Heart left ventricle (tissue), 13 donors: Measurements from ENCODE around the gene MRPL55.

Experiments
- POLR2A ChIP-seq, 2 donors: fragments of 450-650 bp; IDR thresholded peaks; one replicate each; pipeline ENCODE4 v1.6.1; 2017; ENCODE audit warnings: antibody characterized with exemption in 2 of 2, mild to moderate bottlenecking in 2 of 2, moderate library complexity in 2 of 2
- TF ChIP-seq, protein P1 (sequence below), 12 donors: fragments of 200-600 bp; sonication (generic) in 4 of 12; IDR thresholded peaks; one replicate each; pipeline versions ENCODE4 v1.5.0 to v1.8.0; 2018 to 2022; ENCODE audit warnings: antibody characterized with exemption in 12 of 12, mild to moderate bottlenecking in 5 of 12
- donor health status: ischemic (EF 13 %, LVEDD 7.1; RV severe dilation, severe dysfunction).
- donor health status: DM: no; HTN: yes; CAD: no.
- donor health status: DM: no; HTN: no; CAD: no.
- donor health status: ischemic (EF 25% LVEDD 6.9; RV normal size, moderate dysfunction).
- donor health status: ischemic (EF 25% LVEDD 5.7; RV mildly dilated, moderate dysfunction).
- donor health status: ischemic (EF 35%, LVEDD 5.7; RV mildly dilated, moderate dysfunction).
- donor health status: nonischemic (EF 11% LVEDD 7.7; RV severe dilation, severe dysfunction).
- donor health status: DM: yes; HTN: yes; CAD: no.
- donor health status: PGD.
- donor health status: ischemic (EF 29% LVEDD 5.4; RV normal size, mild dysfunction).
- donor health status: nonischemic (EF 23%, LVEDD 6.1; RV moderate dilation, normal function).

DNA sequence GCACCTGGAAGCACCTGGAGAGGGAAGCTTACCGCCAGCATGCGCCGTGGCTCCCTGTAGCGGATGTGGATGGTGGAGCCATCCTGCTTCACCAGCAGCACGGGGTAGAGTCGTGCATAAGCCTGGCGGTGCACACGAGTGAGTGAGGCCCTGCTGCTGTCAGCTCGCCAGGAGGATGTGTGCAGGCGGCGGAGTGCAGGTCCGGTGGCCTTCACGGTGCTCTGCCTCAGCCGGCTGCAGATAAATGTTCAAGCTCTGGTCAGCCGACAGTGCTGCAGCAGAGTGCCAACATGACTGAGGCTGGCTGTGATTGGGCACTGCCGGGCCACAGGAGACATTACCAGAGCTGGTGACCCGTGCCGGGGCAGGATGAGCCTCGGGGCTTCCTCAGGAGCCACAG lies 1.5 kb downstream of the MRPL55 start:
- TF ChIP-seq, protein P1, sequence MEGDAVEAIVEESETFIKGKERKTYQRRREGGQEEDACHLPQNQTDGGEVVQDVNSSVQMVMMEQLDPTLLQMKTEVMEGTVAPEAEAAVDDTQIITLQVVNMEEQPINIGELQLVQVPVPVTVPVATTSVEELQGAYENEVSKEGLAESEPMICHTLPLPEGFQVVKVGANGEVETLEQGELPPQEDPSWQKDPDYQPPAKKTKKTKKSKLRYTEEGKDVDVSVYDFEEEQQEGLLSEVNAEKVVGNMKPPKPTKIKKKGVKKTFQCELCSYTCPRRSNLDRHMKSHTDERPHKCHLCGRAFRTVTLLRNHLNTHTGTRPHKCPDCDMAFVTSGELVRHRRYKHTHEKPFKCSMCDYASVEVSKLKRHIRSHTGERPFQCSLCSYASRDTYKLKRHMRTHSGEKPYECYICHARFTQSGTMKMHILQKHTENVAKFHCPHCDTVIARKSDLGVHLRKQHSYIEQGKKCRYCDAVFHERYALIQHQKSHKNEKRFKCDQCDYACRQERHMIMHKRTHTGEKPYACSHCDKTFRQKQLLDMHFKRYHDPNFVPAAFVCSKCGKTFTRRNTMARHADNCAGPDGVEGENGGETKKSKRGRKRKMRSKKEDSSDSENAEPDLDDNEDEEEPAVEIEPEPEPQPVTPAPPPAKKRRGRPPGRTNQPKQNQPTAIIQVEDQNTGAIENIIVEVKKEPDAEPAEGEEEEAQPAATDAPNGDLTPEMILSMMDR (IDR thresholded peaks at IDR 0.05): no peak
- no peak for TF ChIP-seq POLR2A (IDR thresholded peaks at IDR 0.05)
